Natural killer cell treated with Interleukin-12 subunit alpha and Interleukin-12 subunit beta and Interleukin-15 and Interleukin-18, amount 100 ng/mL, for 72 hours (primary cell): ENCODE results near the gene UBTD2. TPM values are rescaled to one million over a fixed set of nuclear protein-coding genes. Genes with fewer than 3 reads are reported as not detected.
"Not testable (repeated sequence)": the region's sequence is repeated elsewhere in the genome, so short reads cannot be mapped to it uniquely, and the experiment has no call there.

Experiments used
- ATAC-seq, 2 donors: fragments of 150-1000 bp; cut with Tn5 transposase in 1 of 2; sonication (Bioruptor Pico), chemical (Tn5 transposase) in 1 of 2; 2 replicates each; pipeline ENCODE4 v1.10.0; 2021
- DNase-seq: peaks from one replicate; pipeline ENCODE4 v3.0.0; 2022; ENCODE audit warnings: low spot score
- H3K27ac Mint-ChIP-seq, 2 donors: 1 replicate in 1 of 2; 2 replicates in 1 of 2; pipeline ENCODE4 v1.8.0; 2022; ENCODE audit warnings: mixed read lengths in 2 of 2, mild to moderate bottlenecking in 1 of 2, moderate library complexity in 1 of 2
- H3K27me3 Mint-ChIP-seq, 2 donors: 1 replicate in 1 of 2; 2 replicates in 1 of 2; pipeline ENCODE4 v1.8.0; 2022; ENCODE audit warnings: mixed read lengths in 2 of 2
- H3K36me3 Mint-ChIP-seq: one replicate; pipeline ENCODE4 v1.8.0; 2022; ENCODE audit warnings: mixed read lengths
- H3K4me1 Mint-ChIP-seq, 2 donors: 1 replicate in 1 of 2; 2 replicates in 1 of 2; pipeline ENCODE4 v1.8.0; 2022; ENCODE audit warnings: low read depth in 2 of 2, mixed read lengths in 2 of 2, mild to moderate bottlenecking in 1 of 2
- H3K4me3 Mint-ChIP-seq: one replicate; pipeline ENCODE4 v1.8.0; 2022; ENCODE audit warnings: mixed read lengths
- H3K9me3 Mint-ChIP-seq: 2 replicates; pipeline ENCODE4 v1.8.0; 2022; ENCODE audit warnings: mixed read lengths
- total RNA-seq, 2 donors: library from RNA; stranded (reverse); gene quantifications; one replicate each; pipeline ENCODE4 v1.2.3, GENCODE V29; 2022

The UBTD2 gene
- total RNA-seq, 2 donors from 2014 or later, result 4.7 to 4.9 TPM

- DNase-seq (no peak), ATAC-seq (no peak)
- no peaks in the 10 kb centered on the region for H3K9me3 Mint-ChIP-seq
- peaks cover 13 to 20% of the 10 kb centered on the region in 2 donors for H3K4me1 Mint-ChIP-seq
- no peak overlapping the region for H3K27ac Mint-ChIP-seq
- no peak overlapping the region for H3K4me3 Mint-ChIP-seq
- peaks cover 5% of the 10 kb centered on the region for H3K36me3 Mint-ChIP-seq
- H3K27me3 Mint-ChIP-seq, result no peaks in the 10 kb centered on the region
Measured at GRCh38 chr5:172219296-172219695, 64.3 kb downstream of the UBTD2 start.

GRCh38 chr5:172216345-172216744 lies 67.2 kb downstream of the UBTD2 start:
- Mint-ChIP-seq H3K4me3 (no peak overlapping the region), H3K27me3 (no peaks in the 10 kb centered on the region), H3K4me1 (peaks cover 8 to 14% of the 10 kb centered on the region in 2 donors), H3K9me3 (no peaks in the 10 kb centered on the region), H3K27ac (no peak overlapping the region), H3K36me3 (peaks cover 10% of the 10 kb centered on the region)
- ATAC-seq (peak in 1 of 2 donors; percentile 65), DNase-seq (no peak)

GRCh38 chr5:172213126-172213525 lies 70.4 kb downstream of the UBTD2 start:
- Mint-ChIP-seq H3K36me3 (peaks cover 14% of the 10 kb centered on the region), H3K27ac (no peak overlapping the region), H3K4me1 (peaks cover 8 to 14% of the 10 kb centered on the region in 2 donors), H3K9me3 (no peaks in the 10 kb centered on the region), H3K4me3 (no peak overlapping the region), H3K27me3 (no peaks in the 10 kb centered on the region)
- DNase-seq (no peak), ATAC-seq (no peak)

DNA sequence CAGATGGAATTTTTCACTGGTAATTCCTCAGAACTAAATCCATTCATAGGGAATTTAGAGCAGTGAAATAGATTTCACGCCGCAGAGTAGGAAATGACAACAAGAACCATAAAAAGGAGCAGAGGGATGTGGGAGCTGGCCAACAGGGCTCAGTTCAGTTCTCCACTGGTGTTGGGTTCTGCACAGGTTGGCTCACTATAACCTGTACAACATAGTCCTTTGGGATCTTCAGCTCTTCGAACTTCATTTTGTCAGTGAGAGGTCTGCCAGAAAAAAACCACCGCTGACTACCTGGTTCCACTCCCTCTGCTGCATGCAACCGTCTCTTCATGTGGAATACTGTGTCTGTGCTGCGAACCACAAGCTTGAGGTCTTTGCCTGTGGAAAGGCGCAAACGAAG lies 71.9 kb downstream of the UBTD2 start:
- Mint-ChIP-seq H3K27me3 (no peaks in the 10 kb centered on the region), H3K4me3 (no peak overlapping the region), H3K4me1 (peaks cover 15 to 23% of the 10 kb centered on the region in 2 donors), H3K9me3 (no peaks in the 10 kb centered on the region), H3K36me3 (peaks cover 14% of the 10 kb centered on the region), H3K27ac (no peak overlapping the region)
- DNase-seq (no peak), ATAC-seq (no peak)

DNA sequence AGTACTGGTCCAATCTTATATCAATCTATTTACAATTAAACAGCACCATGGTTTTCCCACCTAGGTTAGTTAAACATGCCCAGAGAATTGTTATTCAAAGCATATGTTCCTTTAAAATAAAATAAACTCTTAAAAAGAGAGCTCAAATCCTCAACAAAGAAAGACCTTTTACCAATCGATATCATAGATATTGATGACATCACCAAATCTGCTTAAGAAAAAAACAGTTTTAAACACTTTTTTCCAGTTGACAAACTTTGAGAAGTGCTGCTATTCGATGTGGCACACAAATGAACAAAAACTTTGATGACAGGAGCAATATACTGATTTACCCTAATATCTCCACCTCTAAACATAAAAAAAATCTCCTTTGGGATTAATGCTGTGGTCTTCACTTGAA lies 73.8 kb downstream of the UBTD2 start:
- ATAC-seq (no peak), DNase-seq (no peak)
- Mint-ChIP-seq H3K9me3 (no peaks in the 10 kb centered on the region), H3K4me3 (no peak overlapping the region), H3K4me1 (peaks cover 7 to 12% of the 10 kb centered on the region in 2 donors), H3K36me3 (peaks cover 10% of the 10 kb centered on the region), H3K27ac (no peak overlapping the region), H3K27me3 (no peaks in the 10 kb centered on the region)

DNA sequence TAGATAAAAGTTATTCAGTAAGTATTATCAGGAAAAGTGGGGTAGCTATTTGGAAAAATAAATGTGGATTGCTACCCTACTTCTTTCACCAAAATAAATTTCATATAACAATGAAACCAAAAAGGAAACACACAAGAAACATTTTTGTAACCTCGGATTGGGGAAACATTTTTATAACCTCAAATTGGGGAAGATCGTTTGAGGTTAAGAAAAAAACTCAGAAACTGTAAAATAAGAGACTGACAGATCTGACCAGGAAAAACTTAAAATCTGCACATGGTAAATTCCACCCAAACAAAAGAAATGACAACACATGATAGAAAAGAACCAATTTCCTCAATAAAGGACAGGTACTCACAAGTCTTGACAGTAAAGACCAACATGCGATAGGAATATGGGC lies 76.1 kb downstream of the UBTD2 start:
- no peak for ATAC-seq
- Mint-ChIP-seq H3K27ac (no peak overlapping the region), H3K27me3 (no peaks in the 10 kb centered on the region), H3K4me3 (no peak overlapping the region), H3K4me1 (peaks cover 7 to 12% of the 10 kb centered on the region in 2 donors), H3K36me3 (peaks cover 10% of the 10 kb centered on the region), H3K9me3 (no peaks in the 10 kb centered on the region)
- no peak for DNase-seq

GRCh38 chr5:172205984-172206383 lies 77.6 kb downstream of the UBTD2 start:
- not testable (repeated sequence) for H3K9me3 Mint-ChIP-seq, DNase-seq, H3K27me3 Mint-ChIP-seq, H3K36me3 Mint-ChIP-seq, ATAC-seq, H3K27ac Mint-ChIP-seq, H3K4me3 Mint-ChIP-seq
- H3K4me1 Mint-ChIP-seq, result peaks cover 7 to 12% of the 10 kb centered on the region in 2 donors

GRCh38 chr5:172200476-172200875 lies 83.1 kb downstream of the UBTD2 start:
- H3K27me3 Mint-ChIP-seq, result no peaks in the 10 kb centered on the region
- H3K4me1 Mint-ChIP-seq, result peaks cover 0 to 2% of the 10 kb centered on the region in 2 donors
- H3K27ac Mint-ChIP-seq, result no peak overlapping the region
- ATAC-seq (no peak), DNase-seq (no peak)
- no peak overlapping the region for H3K4me3 Mint-ChIP-seq
- H3K36me3 Mint-ChIP-seq, result no peaks in the 10 kb centered on the region
- no peaks in the 10 kb centered on the region for H3K9me3 Mint-ChIP-seq

GRCh38 chr5:172199446-172199845 lies 84.1 kb downstream of the UBTD2 start:
- peaks cover 0 to 2% of the 10 kb centered on the region in 2 donors for H3K4me1 Mint-ChIP-seq
- H3K9me3 Mint-ChIP-seq, result no peaks in the 10 kb centered on the region
- ATAC-seq (no peak), DNase-seq (no peak)
- H3K36me3 Mint-ChIP-seq, result no peaks in the 10 kb centered on the region
- H3K27ac Mint-ChIP-seq, result no peak overlapping the region
- no peaks in the 10 kb centered on the region for H3K27me3 Mint-ChIP-seq
- H3K4me3 Mint-ChIP-seq, result no peak overlapping the region

DNA sequence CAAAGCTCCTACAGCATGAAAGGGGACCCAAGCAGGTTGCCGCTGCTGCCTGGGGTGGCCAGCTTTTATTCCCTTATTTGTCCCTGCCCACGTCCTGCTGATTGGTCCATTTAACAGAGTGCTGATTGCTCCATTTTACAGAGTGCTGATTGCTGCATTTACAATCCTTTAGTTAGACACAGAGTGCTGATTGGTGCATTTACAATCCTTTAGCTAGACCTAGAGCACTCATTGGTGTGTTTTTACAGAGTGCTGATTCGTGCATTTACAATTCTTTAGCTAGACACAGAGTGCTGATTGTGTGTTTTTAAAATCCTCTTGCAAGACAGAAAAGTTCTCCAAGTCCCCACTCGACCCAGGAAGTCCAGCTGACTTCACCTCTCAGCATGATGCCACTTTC lies 85.8 kb downstream of the UBTD2 start:
- H3K9me3 Mint-ChIP-seq, H3K36me3 Mint-ChIP-seq, H3K27ac Mint-ChIP-seq, DNase-seq, H3K4me1 Mint-ChIP-seq, H3K27me3 Mint-ChIP-seq, H3K4me3 Mint-ChIP-seq, ATAC-seq: not testable (repeated sequence)

DNA sequence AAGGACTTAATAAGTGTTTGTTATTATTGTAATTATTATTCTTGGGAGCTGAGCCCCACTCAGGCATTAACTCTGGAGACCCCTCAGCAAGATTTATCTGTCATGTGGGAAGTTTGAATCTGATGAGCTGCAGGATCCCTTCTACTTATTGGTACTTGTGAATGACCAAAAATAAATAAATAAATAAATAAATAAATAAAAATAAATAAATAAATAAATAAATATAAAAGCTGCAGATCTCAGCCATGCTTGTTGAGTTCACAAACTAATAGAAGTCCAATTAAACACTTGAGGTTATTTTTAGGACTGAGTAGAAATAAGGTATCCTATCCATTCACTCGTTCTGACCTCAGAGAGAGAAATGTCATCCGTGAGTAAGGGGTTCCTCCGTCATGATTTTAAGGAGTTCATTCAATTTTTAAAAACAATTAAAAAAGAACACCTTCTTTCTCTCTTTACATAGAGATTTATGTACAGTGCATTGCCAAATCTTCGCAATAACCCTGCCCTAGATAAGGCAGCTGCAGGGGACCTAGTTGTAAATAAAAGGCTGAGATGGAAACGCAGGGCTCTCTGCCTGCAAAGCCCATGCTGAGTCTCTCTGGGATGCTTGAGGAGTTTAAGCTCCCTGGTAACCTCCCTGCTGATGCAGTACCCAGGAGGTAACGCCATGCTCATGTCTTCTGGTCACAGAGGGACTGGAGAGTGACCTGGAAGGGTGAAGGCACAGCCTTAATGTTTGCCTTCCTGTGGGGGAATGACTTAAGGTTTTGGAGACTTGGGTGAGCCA lies 88.4 kb downstream of the UBTD2 start:
- Mint-ChIP-seq H3K4me1 (peaks cover 0 to 2% of the 10 kb centered on the region in 2 donors), H3K9me3 (no peaks in the 10 kb centered on the region), H3K4me3 (no peak overlapping the region), H3K27ac (no peak overlapping the region), H3K27me3 (no peaks in the 10 kb centered on the region), H3K36me3 (no peaks in the 10 kb centered on the region)
- ATAC-seq, result no peak
- DNase-seq, result no peak

GRCh38 chr5:172193872-172194271 lies 89.7 kb downstream of the UBTD2 start, which contains the start of gene EFCAB9:
TSS of gene EFCAB9 (plus strand) at chr5:172194172. CDS start at chr5:172194173, 1 bp downstream.
- Mint-ChIP-seq H3K4me1 (peaks cover 0 to 7% of the 10 kb centered on the region in 2 donors), H3K27me3 (no peaks in the 10 kb centered on the region), H3K4me3 (no peak within 1 kb of the TSS), H3K36me3 (no peaks in the 10 kb centered on the region), H3K27ac (no peak within 1 kb of the TSS), H3K9me3 (no peaks in the 10 kb centered on the region)
- DNase-seq (no peak), ATAC-seq (no peak)

GRCh38 chr5:172189693-172190296 lies 93.8 kb downstream of the UBTD2 start:
- Mint-ChIP-seq H3K4me3 (no peak overlapping the region), H3K27ac (no peak overlapping the region), H3K27me3 (no peaks in the 10 kb centered on the region), H3K9me3 (no peaks in the 10 kb centered on the region), H3K36me3 (no peaks in the 10 kb centered on the region), H3K4me1 (peaks cover 12 to 27% of the 10 kb centered on the region in 2 donors)
- DNase-seq (no peak), ATAC-seq (no peak)

- DNase-seq, result no peak
- peaks cover 19 to 33% of the 10 kb centered on the region in 2 donors for H3K4me1 Mint-ChIP-seq
- H3K36me3 Mint-ChIP-seq, result no peaks in the 10 kb centered on the region
- no peak for ATAC-seq
- H3K27ac Mint-ChIP-seq, result peak overlapping the region; percentile 48 to 79
- no peaks in the 10 kb centered on the region for H3K9me3 Mint-ChIP-seq
- H3K27me3 Mint-ChIP-seq, result no peaks in the 10 kb centered on the region
- peak overlapping the region; percentile 91 for H3K4me3 Mint-ChIP-seq
Measured at GRCh38 chr5:172188893-172189692, 94.5 kb downstream of the UBTD2 start.
